Cardiac muscle cell (in vitro differentiated cells and primary cell): Measurements from ENCODE around the gene YWHAG. TPM values are rescaled to one million over a fixed set of nuclear protein-coding genes. Genes with fewer than 3 reads are reported as not detected.
A peak's percentile ranks its signal among the peaks of the same experiment; 100 is the strongest.
"Not testable (repeated sequence)": the region's sequence is repeated elsewhere in the genome, so short reads cannot be mapped to it uniquely, and the experiment has no call there.

Experiments
- DNase-seq, 2 donors: peaks; one replicate each; pipeline versions ENCODE4 v3.0.0 to v3.0.0-alpha.2; 2010 to 2017; ENCODE audit warnings: low read depth in 1 of 2, low spot score in 1 of 2
- H3K27ac ChIP-seq: fragments of 200-600 bp; sonication (generic); 2 replicates; pipeline ENCODE4 v1.5.1; 2016
- H3K27me3 ChIP-seq: fragments of 200-600 bp; sonication (generic); 2 replicates; pipeline ENCODE4 v1.6.0; 2016; ENCODE audit warnings: control low read depth
- H3K36me3 ChIP-seq: fragments of 200-600 bp; sonication (generic); 2 replicates; pipeline ENCODE4 v1.5.1; 2016; ENCODE audit warnings: control low read depth
- H3K4me1 ChIP-seq: fragments of 200-600 bp; sonication (generic); 2 replicates; pipeline ENCODE4 v1.8.1; 2017; ENCODE audit warnings: low read depth, mild to moderate bottlenecking, mixed run types
- H3K4me3 ChIP-seq: fragments of 200-600 bp; sonication (generic); 2 replicates; pipeline ENCODE4 v1.5.1; 2016; ENCODE audit warnings: mild to moderate bottlenecking
- H3K9me3 ChIP-seq: fragments of 200-600 bp; sonication (generic); 2 replicates; pipeline ENCODE4 v1.5.1; 2017; ENCODE audit warnings: low read depth, mild to moderate bottlenecking, control low read depth
- polyA plus RNA-seq: library from polyadenylated mRNA; unstranded; fragments of >200 nt; fragmentation: Nextera tagmentation; extraction: Ambion mirVana; gene quantifications from 2 replicates; pipeline ENCODE4 v1.2.1, GENCODE V29; 2016
- total RNA-seq: library from RNA; depleted of rRNA; stranded (reverse); fragments of >200 nt; gene quantifications from 2 replicates; pipeline ENCODE4 v1.2.3, GENCODE V29; 2016
- TF ChIP-seq, protein P1 (sequence below): IDR thresholded peaks from 2 replicates; pipeline ENCODE4 v1.5.1; 2012; ENCODE audit warnings: low read depth, mild to moderate bottlenecking, low read length

The YWHAG gene
- total and polyA plus RNA-seq, 2 experiments from 2014 or later, result 25.0 to 97.9 TPM

DNA sequence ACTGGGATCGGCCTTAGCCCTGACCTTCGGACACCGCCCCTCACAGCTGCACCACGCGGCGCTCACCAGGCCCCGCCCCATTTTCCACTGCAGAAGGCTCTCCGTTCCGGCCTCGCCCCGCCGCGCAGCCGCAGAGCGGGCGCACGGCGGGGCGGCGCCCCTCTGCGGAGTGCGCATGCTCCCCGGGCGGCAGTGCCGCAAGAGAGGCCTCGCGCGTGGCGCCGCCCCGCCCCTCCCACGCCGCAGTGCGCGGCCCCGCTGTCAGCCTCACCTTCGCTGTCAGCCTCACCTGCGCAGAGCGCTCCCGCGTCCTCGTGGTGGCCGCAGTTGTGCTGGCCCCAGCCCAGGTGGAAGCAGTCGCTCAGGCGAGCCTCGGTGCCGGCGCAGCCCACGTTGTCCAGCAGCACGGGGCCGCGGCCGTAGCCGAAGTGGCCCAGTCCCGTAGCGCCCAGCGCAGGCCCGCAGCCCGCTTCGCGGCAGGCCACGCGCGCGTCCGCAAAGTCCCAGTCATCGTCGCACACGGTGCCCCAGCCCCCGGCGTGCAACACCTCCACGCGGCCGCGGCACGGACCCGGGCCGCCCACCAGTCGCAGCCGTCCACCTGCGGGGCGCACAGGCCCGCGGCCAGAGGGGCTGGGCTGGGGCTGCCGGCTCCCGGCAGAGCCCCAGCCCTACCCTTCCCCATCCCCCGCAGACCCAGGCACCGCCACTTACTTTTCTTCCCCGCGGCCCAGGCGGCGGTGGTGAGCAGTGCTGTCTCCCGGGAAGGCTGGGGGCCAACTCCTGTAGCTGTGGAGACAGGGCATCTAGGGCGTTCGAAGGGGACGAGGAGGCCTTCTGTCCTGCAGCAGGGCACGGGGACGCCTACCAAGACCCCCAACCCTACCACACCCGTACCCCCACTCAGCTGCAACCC lies 34.6 kb upstream of the YWHAG start:
- peak overlapping the region; percentile 15 for H3K27ac ChIP-seq

DNA sequence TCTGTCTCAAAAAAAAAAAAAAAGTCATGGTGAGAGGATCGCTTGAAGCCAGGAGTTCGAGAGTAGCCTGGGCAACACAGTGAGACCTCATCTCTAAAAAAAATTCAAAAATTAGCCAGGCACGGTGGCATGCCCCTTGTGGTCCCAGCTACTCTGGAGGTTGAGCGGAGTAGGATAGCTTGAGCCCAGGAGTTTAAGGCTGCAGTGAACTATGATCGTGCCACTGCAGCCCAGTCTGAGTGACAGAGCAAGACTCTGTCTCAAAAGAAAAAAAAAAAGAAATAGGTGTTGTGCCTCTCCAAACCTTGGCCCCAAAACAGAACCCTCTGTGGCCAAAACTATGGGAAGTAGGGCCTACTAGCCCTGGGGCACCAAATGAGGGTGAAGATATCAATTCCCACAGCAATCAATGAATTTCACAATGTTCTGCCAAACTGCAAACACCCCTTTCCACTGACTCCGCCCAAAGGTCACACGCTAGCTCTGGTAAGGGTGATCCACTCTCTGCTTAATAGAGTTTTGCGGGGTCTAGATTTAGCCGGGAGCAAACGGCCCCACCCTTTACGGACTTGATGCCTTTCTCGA lies 33.8 kb upstream of the YWHAG start:
- H3K27ac ChIP-seq, result no peak overlapping the region
- H3K36me3 ChIP-seq, result no peaks in the 10 kb centered on the region
- no peaks in the 10 kb centered on the region for H3K4me1 ChIP-seq
- H3K27me3 ChIP-seq, result no peaks in the 10 kb centered on the region
- DNase-seq, result no peak
- H3K9me3 ChIP-seq, result no peaks in the 10 kb centered on the region
- H3K4me3 ChIP-seq, result peak overlapping the region; percentile 10
- TF ChIP-seq, protein P1, sequence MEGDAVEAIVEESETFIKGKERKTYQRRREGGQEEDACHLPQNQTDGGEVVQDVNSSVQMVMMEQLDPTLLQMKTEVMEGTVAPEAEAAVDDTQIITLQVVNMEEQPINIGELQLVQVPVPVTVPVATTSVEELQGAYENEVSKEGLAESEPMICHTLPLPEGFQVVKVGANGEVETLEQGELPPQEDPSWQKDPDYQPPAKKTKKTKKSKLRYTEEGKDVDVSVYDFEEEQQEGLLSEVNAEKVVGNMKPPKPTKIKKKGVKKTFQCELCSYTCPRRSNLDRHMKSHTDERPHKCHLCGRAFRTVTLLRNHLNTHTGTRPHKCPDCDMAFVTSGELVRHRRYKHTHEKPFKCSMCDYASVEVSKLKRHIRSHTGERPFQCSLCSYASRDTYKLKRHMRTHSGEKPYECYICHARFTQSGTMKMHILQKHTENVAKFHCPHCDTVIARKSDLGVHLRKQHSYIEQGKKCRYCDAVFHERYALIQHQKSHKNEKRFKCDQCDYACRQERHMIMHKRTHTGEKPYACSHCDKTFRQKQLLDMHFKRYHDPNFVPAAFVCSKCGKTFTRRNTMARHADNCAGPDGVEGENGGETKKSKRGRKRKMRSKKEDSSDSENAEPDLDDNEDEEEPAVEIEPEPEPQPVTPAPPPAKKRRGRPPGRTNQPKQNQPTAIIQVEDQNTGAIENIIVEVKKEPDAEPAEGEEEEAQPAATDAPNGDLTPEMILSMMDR, result no peak

More for the DNA sequence above, 34.6 kb upstream of the YWHAG start:
- no peaks in the 10 kb centered on the region for H3K27me3 ChIP-seq
- H3K9me3 ChIP-seq, result no peaks in the 10 kb centered on the region
- no peaks in the 10 kb centered on the region for H3K4me1 ChIP-seq
- H3K36me3 ChIP-seq, result no peaks in the 10 kb centered on the region
- DNase-seq, result peak; percentile 92 to 94
- H3K4me3 ChIP-seq, result peak overlapping the region; percentile 57
- TF ChIP-seq, protein P1, result no peak

DNA sequence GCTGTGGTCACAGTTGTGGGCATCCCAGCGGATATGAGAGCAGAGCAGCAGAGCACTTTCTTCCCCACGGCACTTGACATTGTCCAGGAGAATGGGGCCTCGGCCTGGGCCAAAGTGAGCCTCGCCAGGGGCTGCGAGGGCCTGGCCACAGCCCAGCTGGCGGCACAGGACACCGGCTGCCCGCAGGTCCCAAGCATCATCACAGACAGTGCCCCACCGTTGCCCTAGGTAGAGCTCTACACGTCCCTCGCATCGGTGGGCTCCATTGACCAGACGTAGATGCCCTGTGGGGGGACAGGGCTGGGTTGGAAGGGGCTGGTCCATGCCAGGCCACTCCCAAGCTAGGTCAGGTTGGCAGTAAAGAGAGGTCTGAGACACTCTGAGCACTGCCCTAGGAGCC lies 31.3 kb upstream of the YWHAG start:
- Histone ChIP-seq H3K4me3 (no peak overlapping the region), H3K9me3 (no peaks in the 10 kb centered on the region), H3K27ac (no peak overlapping the region), H3K4me1 (no peaks in the 10 kb centered on the region), H3K27me3 (no peaks in the 10 kb centered on the region), H3K36me3 (no peaks in the 10 kb centered on the region)
- TF ChIP-seq, protein P1, result no peak
- no peak for DNase-seq

DNA sequence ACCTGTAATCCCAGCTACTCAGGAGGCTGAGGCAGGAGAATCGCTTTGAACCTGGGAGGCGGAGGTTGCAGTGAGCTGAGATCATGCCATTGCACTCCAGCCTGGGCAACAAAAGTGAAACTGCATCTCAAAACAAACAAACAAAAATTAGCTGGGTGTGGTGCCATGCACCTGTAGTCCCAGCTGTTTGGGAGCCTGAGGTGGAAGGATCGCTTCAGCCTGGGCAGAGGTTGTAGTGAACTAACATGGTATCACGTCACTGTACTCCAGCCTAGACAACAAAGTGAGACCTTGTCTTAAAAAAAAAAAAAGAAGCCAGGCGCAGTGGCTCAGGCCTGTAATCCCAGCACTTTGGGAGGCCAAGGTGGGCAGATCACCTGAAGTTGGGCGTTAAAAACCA lies 29.0 kb upstream of the YWHAG start:
- H3K9me3 ChIP-seq, H3K27ac ChIP-seq, H3K36me3 ChIP-seq, DNase-seq, H3K4me3 ChIP-seq, H3K27me3 ChIP-seq, H3K4me1 ChIP-seq: not testable (repeated sequence)

DNA sequence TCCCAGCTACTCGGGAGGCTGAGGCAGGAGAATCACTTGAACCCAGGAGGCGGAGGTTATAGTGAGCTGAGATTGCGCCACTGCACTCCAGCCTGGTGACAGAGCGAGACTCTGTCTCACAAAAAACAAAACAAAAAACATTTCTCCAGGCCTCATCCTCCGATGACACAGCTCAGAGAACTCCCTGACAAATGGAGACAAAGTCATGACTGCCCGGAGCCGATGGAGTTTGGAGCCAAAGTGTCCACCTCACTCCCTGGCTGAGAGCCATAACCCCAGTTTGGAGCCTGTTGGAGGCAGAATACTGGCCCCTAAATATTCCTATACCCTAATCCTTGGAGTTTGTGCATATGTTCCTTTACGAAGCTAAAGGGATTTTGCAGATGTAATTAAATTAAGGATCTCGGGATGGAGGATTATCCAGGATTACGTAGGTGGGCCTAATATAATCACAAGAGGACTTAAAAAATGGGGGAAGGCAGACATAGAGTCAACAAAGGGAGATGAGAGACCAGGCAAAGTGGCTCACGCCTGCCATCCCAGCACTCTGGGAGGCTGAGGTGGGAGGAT lies 28.0 kb upstream of the YWHAG start:
- TF ChIP-seq, protein P1, result no peak
- Histone ChIP-seq H3K27me3 (no peaks in the 10 kb centered on the region), H3K4me3 (no peak overlapping the region), H3K9me3 (no peaks in the 10 kb centered on the region), H3K4me1 (no peaks in the 10 kb centered on the region), H3K27ac (no peak overlapping the region), H3K36me3 (no peaks in the 10 kb centered on the region)
- no peak for DNase-seq
